NCI-H128 (cell line): Measurements from ENCODE around the gene HNRNPA3.
A peak's percentile ranks its signal among the peaks of the same experiment; 100 is the strongest.
"Not testable (repeated sequence)": the region's sequence is repeated elsewhere in the genome, so short reads cannot be mapped to it uniquely, and the experiment has no call there.

Experiments
- DNase-seq: peaks from one replicate; lab custom pipeline; 2025; ENCODE audit not compliant: unreplicated experiment; lab: John Stamatoyannopoulos, UW

The HNRNPA3 gene

GRCh38 chr2:177212106-177212890 lies at the start of gene HNRNPA3:
Gene HNRNPA3, plus strand, starts transcription at chr2:177212794. Its CDS starts 6 bp downstream, at chr2:177212800.
- DNase-seq: peak; percentile 88

GRCh38 chr2:177164131-177164530 lies 48.5 kb upstream of the HNRNPA3 start:
- DNase-seq: no peak

GRCh38 chr2:177164584-177165052 lies 48.0 kb upstream of the HNRNPA3 start:
- DNase-seq: peak; percentile 70

- no peak for DNase-seq
Measured at GRCh38 chr2:177165061-177165583, 47.5 kb upstream of the HNRNPA3 start.

- DNase-seq: no peak
Measured at GRCh38 chr2:177165721-177166711, 46.6 kb upstream of the HNRNPA3 start.

GRCh38 chr2:177169810-177170514 lies 42.6 kb upstream of the HNRNPA3 start:
- DNase-seq: peak; percentile 23

GRCh38 chr2:177171418-177171865 lies 41.2 kb upstream of the HNRNPA3 start:
- DNase-seq: no peak

GRCh38 chr2:177172034-177172880 lies 40.3 kb upstream of the HNRNPA3 start:
- DNase-seq: no peak

- DNase-seq: no peak
Measured at GRCh38 chr2:177174486-177174885, 38.1 kb upstream of the HNRNPA3 start.

GRCh38 chr2:177175917-177176668 lies 36.5 kb upstream of the HNRNPA3 start:
- no peak for DNase-seq

GRCh38 chr2:177178797-177179196 lies 33.8 kb upstream of the HNRNPA3 start:
- DNase-seq: no peak

- no peak for DNase-seq
Measured at GRCh38 chr2:177179227-177179626, 33.4 kb upstream of the HNRNPA3 start.

- DNase-seq: not testable (repeated sequence)
Measured at GRCh38 chr2:177179671-177180070, 32.9 kb upstream of the HNRNPA3 start.

- no peak for DNase-seq
Measured at GRCh38 chr2:177180269-177181000, 32.2 kb upstream of the HNRNPA3 start.

- no peak for DNase-seq
Measured at GRCh38 chr2:177183860-177184259, 28.7 kb upstream of the HNRNPA3 start.

- DNase-seq: no peak
Measured at GRCh38 chr2:177184606-177185005, 28.0 kb upstream of the HNRNPA3 start.

- not testable (repeated sequence) for DNase-seq
Measured at GRCh38 chr2:177186038-177186437, 26.6 kb upstream of the HNRNPA3 start.

GRCh38 chr2:177187631-177188312 lies 24.8 kb upstream of the HNRNPA3 start:
- DNase-seq: no peak
